Caki2 (cell line): ENCODE measurements around the gene MAPK7. TPM values are rescaled to one million over a fixed set of nuclear protein-coding genes. Genes with fewer than 3 reads are reported as not detected.

Experiments
- DNase-seq: peaks from one replicate; pipeline ENCODE4 v3.0.0-alpha.2; 2015; ENCODE audit warnings: low read depth
- in situ Hi-C: cut with HindIII; loops from 2 replicates; pipeline ENCODE4 v1.10.0; 2016; ENCODE audit warnings: low sequenced_read_pairs, low pct_unique_long_range_greater_than_20kb, mixed read lengths
- total RNA-seq: library from RNA; depleted of rRNA; stranded (reverse); fragments of >200 nt; shearing (Covaris generic); gene quantifications from 2 replicates; pipeline ENCODE4 v1.2.3, GENCODE V29; 2014; ENCODE audit warnings: low replicate concordance

The MAPK7 gene
- total RNA-seq, 1 experiment from 2014 or later: 3.9 TPM

- in situ Hi-C loops: no loop called here
- no peak for DNase-seq
These were observed 18.4 kb upstream of the MAPK7 start for GRCh38 chr17:19359856-19360255.

DNA sequence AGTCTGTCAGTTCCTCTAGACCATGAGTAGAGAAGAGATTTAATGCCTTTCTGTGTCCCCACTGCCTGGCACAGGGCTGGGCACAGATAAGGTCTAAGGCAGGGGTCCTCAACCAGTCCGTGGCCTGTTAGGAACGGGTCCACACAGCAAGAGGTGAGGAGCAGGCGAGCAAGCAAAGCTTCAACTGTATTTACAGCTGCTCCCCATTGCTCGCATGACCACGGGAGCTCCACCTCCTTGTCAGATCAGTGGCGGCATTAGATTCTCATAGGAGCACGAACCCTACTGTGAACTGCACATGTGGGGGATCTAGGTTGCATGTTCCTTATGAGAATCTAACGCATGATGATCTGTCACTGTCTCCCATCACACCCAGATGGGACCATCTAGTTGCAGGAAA lies 17.5 kb upstream of the MAPK7 start:
- DNase-seq: no peak
- in situ Hi-C loops: no loop called here

GRCh38 chr17:19361326-19361725 lies 17.0 kb upstream of the MAPK7 start:
- in situ Hi-C loops: no loop called here
- DNase-seq: no peak

GRCh38 chr17:19361944-19362276 lies 16.4 kb upstream of the MAPK7 start:
- DNase-seq: no peak

GRCh38 chr17:19362277-19363113 lies 15.8 kb upstream of the MAPK7 start, which contains the start of gene B9D1:
TSS of gene B9D1 (minus strand) at chr17:19362723. CDS start at chr17:19362569, 154 bp downstream.
- in situ Hi-C loops: no loop called here

More at GRCh38 chr17:19361944-19362276, 16.4 kb upstream of the MAPK7 start:
- in situ Hi-C loops: no loop called here

GRCh38 chr17:19363114-19363438 lies 15.2 kb upstream of the MAPK7 start:
- no peak for DNase-seq
- in situ Hi-C loops: no loop called here

More at GRCh38 chr17:19362277-19363113, 15.8 kb upstream of the MAPK7 start, which contains the start of gene B9D1:
- DNase-seq: peak; percentile 89

GRCh38 chr17:19363460-19364035 lies 14.8 kb upstream of the MAPK7 start:
- in situ Hi-C loops: no loop called here
- no peak for DNase-seq

DNA sequence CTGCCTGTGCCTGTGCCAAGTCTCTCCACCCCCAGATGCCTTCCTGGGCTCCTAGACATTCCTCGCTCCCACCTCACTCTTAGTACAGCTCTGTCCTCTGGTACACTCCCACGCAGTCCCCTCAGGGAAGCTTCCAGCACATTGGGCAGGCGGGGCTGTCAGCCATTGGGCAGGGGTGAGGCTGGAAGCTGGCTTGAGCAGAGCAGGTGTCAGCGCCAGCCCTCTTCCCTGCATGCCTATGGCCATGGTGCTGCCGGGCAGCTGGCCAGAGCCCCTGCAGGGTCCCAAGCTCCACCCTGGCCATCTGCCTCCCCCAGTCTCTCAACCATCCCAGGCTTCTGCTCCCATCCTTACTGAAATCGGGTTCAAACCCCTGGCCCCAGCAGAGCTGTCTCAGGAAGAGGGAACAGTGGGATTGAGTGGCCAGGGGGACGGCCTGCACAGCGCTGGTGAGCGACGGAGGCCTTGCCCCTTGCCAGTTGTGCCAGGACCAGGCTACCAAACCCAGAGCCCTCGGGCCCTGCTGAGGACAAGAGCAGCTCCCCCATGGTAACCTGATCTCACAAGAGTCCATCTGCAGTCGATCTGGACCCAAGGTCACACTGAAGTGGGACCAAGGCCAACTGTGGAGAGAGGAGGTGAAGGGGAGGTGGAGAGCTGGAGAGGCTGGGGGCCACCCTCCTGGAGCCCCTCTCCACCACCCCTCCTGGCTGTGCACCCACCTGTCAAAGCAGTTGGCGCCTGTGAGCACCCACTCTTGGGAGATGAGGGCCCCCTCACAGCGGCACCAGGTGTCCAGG lies 13.4 kb upstream of the MAPK7 start:
- no peak for DNase-seq
- in situ Hi-C loops: no loop called here

- no peak for DNase-seq
- in situ Hi-C loops: no loop called here
These were observed 12.8 kb upstream of the MAPK7 start for GRCh38 chr17:19365499-19365817.

DNA sequence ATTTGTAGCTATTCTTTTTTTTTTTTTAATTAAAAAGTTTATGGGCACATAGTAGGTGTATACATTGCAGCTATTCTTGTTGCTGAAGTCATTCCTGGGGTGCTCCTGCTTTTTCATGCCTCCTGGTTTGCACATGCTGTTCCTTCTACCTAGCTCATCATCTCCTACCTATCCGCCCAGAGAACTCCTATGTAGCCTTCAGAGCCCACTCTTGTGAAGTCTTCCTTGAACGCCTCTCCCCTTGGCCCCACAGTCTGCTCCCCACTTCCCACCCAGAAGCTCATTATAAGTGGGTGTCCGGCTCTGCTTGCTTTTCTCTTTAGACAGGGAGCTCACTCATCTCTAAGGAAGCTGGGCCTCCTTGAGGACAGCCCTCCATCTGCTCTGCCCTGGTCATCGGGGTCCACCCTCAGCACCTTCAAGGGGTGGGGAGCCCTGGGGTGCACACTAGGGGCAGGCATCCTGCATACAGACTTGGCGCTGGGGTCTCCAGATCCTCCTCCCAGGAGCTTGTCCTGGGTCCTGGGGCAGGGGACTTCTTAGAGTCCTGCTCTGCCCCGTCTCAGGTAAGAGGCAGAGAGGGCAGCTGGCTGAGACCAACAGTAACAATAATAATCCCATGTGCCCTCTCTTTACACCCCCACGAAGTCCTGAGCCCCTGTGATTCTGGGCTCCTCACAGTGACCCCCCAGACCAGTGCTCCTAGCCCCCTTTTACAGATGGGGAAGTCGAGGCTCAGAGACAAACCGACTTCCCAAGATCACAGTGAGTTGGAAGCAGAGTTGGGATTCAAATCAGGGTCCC lies 12.3 kb upstream of the MAPK7 start:
- in situ Hi-C loops: no loop called here
- no peak for DNase-seq

GRCh38 chr17:19366637-19366972 lies 11.7 kb upstream of the MAPK7 start:
- in situ Hi-C loops: no loop called here
- DNase-seq: no peak

DNA sequence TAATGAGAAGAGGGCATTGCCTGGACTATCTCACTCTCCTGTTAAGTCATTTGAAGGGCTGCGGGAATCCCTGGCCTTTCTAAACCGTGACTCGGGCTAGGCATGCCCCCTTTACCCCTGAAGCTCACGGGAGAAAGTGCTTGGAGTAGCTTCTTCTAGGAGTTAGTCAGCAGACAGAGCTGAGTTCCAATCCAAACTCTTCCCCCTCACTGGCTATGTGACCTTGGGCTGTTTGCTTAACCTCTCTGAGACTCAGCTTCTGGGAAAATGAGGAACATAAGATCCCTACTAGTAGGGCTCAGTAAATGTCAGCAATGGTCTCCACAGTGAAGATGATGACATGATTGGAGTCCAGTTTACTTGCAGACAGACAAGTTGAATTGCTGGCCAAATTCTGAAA lies 10.1 kb upstream of the MAPK7 start:
- in situ Hi-C loops: no loop called here
- no peak for DNase-seq

DNA sequence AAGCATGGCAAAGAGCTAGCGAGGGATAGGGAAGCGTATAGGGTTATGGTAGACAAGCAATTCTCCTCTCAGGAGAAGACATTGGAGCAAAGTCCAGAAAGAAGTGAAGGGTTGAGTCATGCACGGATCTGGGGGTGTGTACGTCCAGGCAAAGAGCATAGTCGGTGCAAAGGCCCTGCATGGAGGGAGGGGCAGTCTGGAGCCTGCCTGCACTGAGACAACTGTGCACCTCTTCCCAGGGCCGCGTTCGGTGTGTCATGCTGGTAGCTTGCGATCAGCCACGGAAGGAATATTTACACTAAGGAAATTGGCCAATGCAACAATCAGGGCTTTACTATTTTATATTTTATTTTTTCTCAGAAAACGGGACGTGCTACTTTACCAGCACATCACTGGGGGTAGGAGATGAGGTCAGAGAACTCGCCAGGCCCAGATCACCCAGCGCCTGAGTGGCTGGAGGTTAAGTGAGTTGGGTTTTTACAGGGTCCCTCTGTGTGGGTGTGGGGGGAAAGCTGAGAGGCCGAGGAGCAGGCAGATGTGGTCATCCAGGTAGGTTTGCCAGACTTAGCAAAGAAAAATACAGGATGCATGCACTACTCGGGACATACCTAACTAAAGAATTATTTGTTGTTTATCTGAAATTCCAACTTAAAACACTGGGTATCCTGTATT lies 9.1 kb upstream of the MAPK7 start:
- no peak for DNase-seq
- in situ Hi-C loops: no loop called here

GRCh38 chr17:19369846-19370492 lies 8.3 kb upstream of the MAPK7 start:
- DNase-seq: no peak
- in situ Hi-C loops: no loop called here

- in situ Hi-C loops: no loop called here
These were observed 7.8 kb upstream of the MAPK7 start for GRCh38 chr17:19370493-19370960.

DNA sequence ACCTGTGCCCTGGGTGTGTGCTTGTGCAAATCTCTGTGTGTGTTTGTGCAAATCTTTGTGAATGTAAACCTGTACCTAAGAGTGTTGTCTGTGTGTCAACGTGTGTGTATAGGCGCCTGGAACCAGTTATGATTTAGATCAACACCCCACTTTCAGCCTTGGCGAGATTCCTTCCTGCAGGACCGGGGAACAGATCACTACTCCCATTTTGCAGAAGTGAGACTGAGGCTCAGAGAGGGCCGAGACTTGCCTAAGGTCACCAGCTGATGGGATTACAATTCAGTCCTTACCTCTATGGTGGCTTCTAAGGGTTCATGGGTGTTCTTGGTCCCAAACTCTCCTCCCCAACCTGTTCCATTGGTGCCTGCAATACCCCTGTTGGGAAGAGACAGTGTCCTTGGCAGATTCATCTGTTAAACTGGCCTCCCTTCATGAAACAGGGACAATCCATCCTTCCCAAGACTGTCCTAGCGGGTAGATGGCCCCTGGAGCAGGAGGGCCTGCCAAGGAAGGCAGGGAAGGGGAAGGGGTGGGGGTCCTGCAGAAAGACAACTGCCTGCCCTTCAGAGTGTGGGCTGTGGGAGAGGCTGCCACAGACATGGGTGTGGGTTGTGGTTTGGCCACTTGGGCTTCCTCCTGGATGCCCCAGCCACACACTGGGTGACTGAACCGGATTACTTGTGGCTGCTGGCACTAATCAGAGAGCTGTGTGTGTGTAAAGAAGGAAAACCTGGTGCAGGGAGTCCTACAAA lies 6.9 kb upstream of the MAPK7 start:
- in situ Hi-C loops: no loop called here
- no peak for DNase-seq

More at GRCh38 chr17:19370493-19370960, 7.8 kb upstream of the MAPK7 start:
- no peak for DNase-seq

DNA sequence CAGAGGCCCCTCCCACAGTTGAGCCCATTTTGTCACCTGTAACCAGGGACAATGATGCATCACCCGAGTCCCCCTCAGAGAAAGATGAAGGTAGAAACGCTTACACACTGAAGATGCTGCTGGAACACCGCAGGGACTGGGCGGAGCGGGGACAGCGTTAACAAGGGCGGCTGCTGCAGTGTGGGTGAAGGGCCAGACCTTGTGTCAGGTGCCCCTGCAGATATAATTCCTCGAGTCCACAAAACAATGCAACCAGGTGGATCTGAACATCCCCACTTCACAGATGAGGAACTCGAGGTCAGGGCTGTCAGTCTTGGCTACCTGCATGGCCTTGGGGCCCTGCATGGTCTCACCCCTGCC lies 6.3 kb upstream of the MAPK7 start:
- in situ Hi-C loops: no loop called here
- DNase-seq: no peak
